ENCODE results near the gene MARCKSL1.

- no peak for TF ChIP-seq CTCF (IDR thresholded peaks at IDR 0.05)
- TF ChIP-seq POLR2A (IDR thresholded peaks at IDR 0.05): no peak
These were observed 3.5 kb downstream of the MARCKSL1 start for GRCh38 chr1:32332290-32333079.

All from body of pancreas (tissue), 4 donors.